Neural crest cell (in vitro differentiated cells): Measurements from ENCODE around the gene PCSK5. TPM values are rescaled to one million over a fixed set of nuclear protein-coding genes. Genes with fewer than 3 reads are reported as not detected.

ENCODE experiments used
- DNase-seq: peaks from one replicate; pipeline ENCODE4 v3.0.0; 2021; ENCODE audit warnings: low read depth, mixed read lengths, low spot score
- H3K27ac Mint-ChIP-seq: one replicate; pipeline ENCODE4 v1.8.0; 2021; ENCODE audit warnings: mild to moderate bottlenecking, mixed read lengths; ENCODE audit not compliant: unreplicated experiment
- H3K27me3 Mint-ChIP-seq: 2 replicates; pipeline ENCODE4 v1.8.0; 2021; ENCODE audit warnings: low read depth, mild to moderate bottlenecking, mixed read lengths
- H3K36me3 Mint-ChIP-seq: 2 replicates; pipeline ENCODE4 v1.8.0; 2021; ENCODE audit warnings: low read depth, mild to moderate bottlenecking, mixed read lengths
- H3K4me1 Mint-ChIP-seq: 2 replicates; pipeline ENCODE4 v1.8.0; 2021; ENCODE audit warnings: mixed read lengths
- H3K4me3 Mint-ChIP-seq: one replicate; pipeline ENCODE4 v1.8.0; 2021; ENCODE audit warnings: mild to moderate bottlenecking, mixed read lengths
- H3K9me3 Mint-ChIP-seq: 2 replicates; pipeline ENCODE4 v1.8.0; 2021; ENCODE audit warnings: mixed read lengths
- total RNA-seq: library from RNA; stranded (reverse); gene quantifications from 2 replicates; pipeline ENCODE4 v1.2.1, GENCODE V29; 2021
- TF ChIP-seq, protein P1 (sequence below): fragments of 200-600 bp; sonication (generic); conservative IDR thresholded peaks from 2 replicates; pipeline ENCODE4 v1.5.0; 2021; ENCODE audit warnings: antibody characterized with exemption, mild to moderate bottlenecking

The PCSK5 gene
- total RNA-seq, 1 donor from 2014 or later: 3.1 TPM

DNA sequence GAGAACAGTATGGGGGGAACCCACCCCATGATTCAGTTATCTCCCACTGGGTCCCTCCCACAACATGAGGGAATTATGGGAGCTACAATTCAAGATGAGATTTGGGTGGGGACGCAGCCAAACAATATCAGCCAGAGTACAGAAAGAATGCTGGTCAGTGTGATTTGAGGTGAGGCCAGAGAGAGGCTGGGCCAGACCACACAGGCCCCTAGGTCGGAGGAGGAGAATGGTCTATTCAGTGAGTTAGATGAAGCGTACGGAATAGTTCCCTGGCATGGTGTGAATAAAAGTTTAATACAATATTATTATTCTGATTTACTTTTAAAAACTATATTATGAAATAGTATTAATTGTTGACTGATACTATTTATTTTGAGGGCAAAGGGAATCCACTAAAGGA, 39.7 kb downstream of the PCSK5 start:
- H3K36me3 Mint-ChIP-seq: no peaks in the 10 kb centered on the region
- no peak overlapping the region for H3K27ac Mint-ChIP-seq
- no peak for DNase-seq
- H3K4me1 Mint-ChIP-seq: peaks cover 20% of the 10 kb centered on the region
- TF ChIP-seq, protein P1, sequence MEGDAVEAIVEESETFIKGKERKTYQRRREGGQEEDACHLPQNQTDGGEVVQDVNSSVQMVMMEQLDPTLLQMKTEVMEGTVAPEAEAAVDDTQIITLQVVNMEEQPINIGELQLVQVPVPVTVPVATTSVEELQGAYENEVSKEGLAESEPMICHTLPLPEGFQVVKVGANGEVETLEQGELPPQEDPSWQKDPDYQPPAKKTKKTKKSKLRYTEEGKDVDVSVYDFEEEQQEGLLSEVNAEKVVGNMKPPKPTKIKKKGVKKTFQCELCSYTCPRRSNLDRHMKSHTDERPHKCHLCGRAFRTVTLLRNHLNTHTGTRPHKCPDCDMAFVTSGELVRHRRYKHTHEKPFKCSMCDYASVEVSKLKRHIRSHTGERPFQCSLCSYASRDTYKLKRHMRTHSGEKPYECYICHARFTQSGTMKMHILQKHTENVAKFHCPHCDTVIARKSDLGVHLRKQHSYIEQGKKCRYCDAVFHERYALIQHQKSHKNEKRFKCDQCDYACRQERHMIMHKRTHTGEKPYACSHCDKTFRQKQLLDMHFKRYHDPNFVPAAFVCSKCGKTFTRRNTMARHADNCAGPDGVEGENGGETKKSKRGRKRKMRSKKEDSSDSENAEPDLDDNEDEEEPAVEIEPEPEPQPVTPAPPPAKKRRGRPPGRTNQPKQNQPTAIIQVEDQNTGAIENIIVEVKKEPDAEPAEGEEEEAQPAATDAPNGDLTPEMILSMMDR: no peak
- H3K4me3 Mint-ChIP-seq: no peak overlapping the region
- peaks cover 4% of the 10 kb centered on the region for H3K9me3 Mint-ChIP-seq
- H3K27me3 Mint-ChIP-seq: no peaks in the 10 kb centered on the region

DNA sequence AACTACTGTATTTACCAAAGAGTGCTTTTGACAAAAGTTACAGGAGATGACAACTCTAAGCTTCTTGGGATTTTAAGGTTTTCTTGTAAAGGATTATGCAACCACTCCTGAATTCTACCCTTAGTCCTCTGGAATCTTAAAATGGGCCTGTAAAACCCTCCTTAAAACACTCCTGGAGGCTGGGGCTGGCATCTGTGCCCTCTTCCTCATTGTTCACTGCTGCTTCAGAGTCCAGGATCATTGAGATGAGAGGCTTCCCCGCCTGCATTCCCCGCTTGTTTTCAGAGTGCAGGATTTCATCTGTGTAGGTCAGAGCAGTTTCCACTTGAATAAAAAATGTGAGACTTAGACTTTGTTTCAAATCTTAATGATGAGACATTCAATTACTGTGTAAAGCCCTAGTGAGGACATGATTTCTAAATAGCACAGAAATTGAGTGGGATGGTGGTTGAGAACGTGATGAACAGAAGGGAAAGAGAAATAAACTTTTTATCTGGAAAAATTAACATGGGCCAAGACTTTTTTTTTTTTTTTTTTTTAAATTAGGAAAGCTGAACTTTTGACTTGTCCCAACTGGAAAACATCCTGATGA, 40.4 kb downstream of the PCSK5 start:
- Mint-ChIP-seq H3K4me3 (no peak overlapping the region), H3K9me3 (peaks cover 4% of the 10 kb centered on the region), H3K27me3 (no peaks in the 10 kb centered on the region), H3K4me1 (peaks cover 20% of the 10 kb centered on the region), H3K36me3 (no peaks in the 10 kb centered on the region), H3K27ac (no peak overlapping the region)
- no peak for DNase-seq
- TF ChIP-seq, protein P1: no peak

DNA sequence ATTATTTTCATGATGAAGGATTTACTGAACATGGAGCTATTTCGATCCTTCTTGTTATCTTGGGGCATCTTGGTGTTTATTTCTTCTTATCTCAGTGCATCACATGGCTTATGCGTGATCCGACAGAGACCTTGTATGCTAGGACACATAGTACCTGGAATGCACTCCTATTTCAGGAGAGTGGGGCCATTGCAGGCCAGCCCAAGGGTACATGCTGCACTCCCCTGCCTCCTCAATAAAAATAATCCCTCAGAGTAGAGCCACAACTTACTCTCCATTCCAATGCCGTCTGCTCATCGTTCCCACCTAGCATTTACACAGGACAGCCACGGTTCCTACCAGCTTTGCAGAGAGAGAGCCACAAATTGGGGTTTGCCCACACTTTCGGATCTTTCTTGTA, 43.5 kb downstream of the PCSK5 start:
- Mint-ChIP-seq H3K9me3 (peaks cover 4% of the 10 kb centered on the region), H3K36me3 (no peaks in the 10 kb centered on the region), H3K4me1 (peaks cover 13% of the 10 kb centered on the region), H3K27ac (no peak overlapping the region), H3K27me3 (no peaks in the 10 kb centered on the region), H3K4me3 (no peak overlapping the region)
- TF ChIP-seq, protein P1: no peak
- no peak for DNase-seq

DNA sequence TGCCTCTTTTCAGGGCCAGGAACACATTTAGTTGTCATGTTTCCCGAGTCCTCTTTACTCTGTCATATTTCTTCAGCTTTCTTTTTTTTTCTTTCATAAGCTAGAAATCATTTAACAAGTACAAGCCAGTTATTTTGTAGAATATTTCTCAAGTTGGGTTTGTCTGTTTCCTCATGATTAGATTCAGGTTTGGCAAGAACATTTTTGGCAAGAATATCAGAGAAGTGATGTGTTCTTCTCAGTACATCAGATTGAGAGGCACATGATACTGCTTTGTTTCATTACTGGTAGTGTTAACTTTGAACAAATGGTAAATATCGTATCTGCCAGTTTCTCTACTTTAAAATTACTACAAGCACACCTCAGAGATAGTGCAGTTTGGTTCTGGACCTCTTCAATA, 45.1 kb downstream of the PCSK5 start:
- H3K27me3 Mint-ChIP-seq: no peaks in the 10 kb centered on the region
- DNase-seq: no peak
- H3K36me3 Mint-ChIP-seq: no peaks in the 10 kb centered on the region
- H3K9me3 Mint-ChIP-seq: no peaks in the 10 kb centered on the region
- H3K4me3 Mint-ChIP-seq: no peak overlapping the region
- H3K27ac Mint-ChIP-seq: no peak overlapping the region
- TF ChIP-seq, protein P1: no peak
- peaks cover 5% of the 10 kb centered on the region for H3K4me1 Mint-ChIP-seq

DNA sequence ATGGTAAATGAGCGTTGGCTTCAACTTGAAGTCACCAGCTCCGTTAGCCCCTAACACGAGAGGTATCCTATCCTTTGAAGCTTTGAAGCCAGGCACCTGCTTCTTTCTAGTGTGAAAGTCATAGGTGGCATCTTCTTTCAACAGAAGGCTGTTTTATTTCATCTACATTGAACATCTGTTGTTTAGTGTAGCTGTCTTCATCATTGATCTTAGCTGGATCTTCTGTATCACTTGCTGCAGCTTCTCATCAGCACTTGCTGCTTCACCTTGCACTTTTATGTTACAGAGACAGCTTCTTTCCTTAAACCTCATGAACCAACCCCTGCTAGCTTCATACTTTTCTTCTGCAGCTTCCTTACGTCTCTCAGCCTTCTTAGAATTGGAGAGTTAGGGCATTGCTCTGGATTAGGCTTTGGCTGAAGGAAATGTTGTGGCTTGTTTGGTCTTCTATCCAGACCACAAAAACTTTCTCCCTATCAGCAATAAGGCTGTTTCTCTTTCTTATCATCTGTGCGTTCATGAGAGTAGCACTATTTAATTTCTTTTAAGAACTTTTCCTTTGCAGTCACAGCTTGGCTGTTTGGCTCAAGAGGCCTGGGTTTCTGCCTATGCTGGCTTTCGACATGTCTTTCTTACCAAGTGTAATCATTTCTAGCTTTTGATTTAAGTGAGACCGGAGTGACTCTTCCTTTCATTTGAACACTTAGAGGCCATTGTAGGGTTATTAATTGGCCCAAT, 47.2 kb downstream of the PCSK5 start:
- Mint-ChIP-seq H3K27ac (no peak overlapping the region), H3K27me3 (no peaks in the 10 kb centered on the region), H3K4me3 (no peak overlapping the region)

More for the DNA sequence above, 47.2 kb downstream of the PCSK5 start:
- H3K9me3 Mint-ChIP-seq: no peaks in the 10 kb centered on the region
- TF ChIP-seq, protein P1: no peak
- DNase-seq: no peak
- no peaks in the 10 kb centered on the region for H3K36me3 Mint-ChIP-seq
- H3K4me1 Mint-ChIP-seq: no peaks in the 10 kb centered on the region
